Measurements from ENCODE around the gene ASF1B. TPM values are rescaled to one million over a fixed set of nuclear protein-coding genes. Genes with fewer than 3 reads are reported as not detected.

Gene ASF1B
- total and polyA plus RNA-seq, 2 donors (not counting 3 experiments of a cell fraction or from before 2014, with no cell fraction given): 39.1 to 42.4 TPM

- no peaks in the 10 kb centered on the region for H3K79me2 ChIP-seq (ENCODE audit: control insufficient read depth, insufficient read depth, low read length)
- no peaks in the 10 kb centered on the region for H3K4me1 ChIP-seq (ENCODE audit: control insufficient read depth, extremely low read depth, insufficient read depth, low read length)
- FAIRE-seq (no peak), DNase-seq (ENCODE audit: low read depth, low spot score) (no peak)
- H3K9me3 ChIP-seq (replicated peaks; ENCODE audit: control insufficient read depth, insufficient read depth, low read length): no peaks in the 10 kb centered on the region
- BruUV-seq (replicated peaks): no TSS peak
- H3K4me2 ChIP-seq (ENCODE audit: insufficient read depth, low read length): no peak overlapping the region
- intact Hi-C loops (cut with micrococcal nuclease) (no loop called here), dilution Hi-C loops (cut with MboI; ENCODE audit: extremely low pct_ligation_motif_present, low sequenced_read_pairs) (no loop called here)
- no peak for TF ChIP-seq EZH2 (IDR thresholded peaks at IDR 0.05; ENCODE audit: borderline replicate concordance, low read depth, low read length, severe bottlenecking)
- no peak for TF ChIP-seq POLR2A (IDR thresholded peaks at IDR 0.05; ENCODE audit: low read depth, low read length)
- TF ChIP-seq FOS (IDR thresholded peaks at IDR 0.05; ENCODE audit: borderline replicate concordance, insufficient read depth, low read length): no peak
- no peak for TF ChIP-seq JUN (IDR thresholded peaks at IDR 0.05; ENCODE audit: borderline replicate concordance, insufficient read depth, insufficient read length, low read depth)
- no peak for TF ChIP-seq MYC (IDR thresholded peaks at IDR 0.05; ENCODE audit: low read depth, low read length)
- no peak for TF ChIP-seq CTCF (IDR thresholded peaks at IDR 0.05; ENCODE audit: extremely low read depth in 1 of 2, insufficient read depth in 1 of 2, low read depth in 1 of 2, low read length in 2 of 2)
- TF ChIP-seq GATA2 (IDR thresholded peaks at IDR 0.05; ENCODE audit: insufficient read depth, insufficient read length, low read depth, low read length): no peak
- no peak for TF ChIP-seq POLR2AphosphoS5 (IDR thresholded peaks at IDR 0.05; ENCODE audit: insufficient read depth, low read depth, low read length)
- no peak for TF ChIP-seq MAX (IDR thresholded peaks at IDR 0.05; ENCODE audit: insufficient read depth, insufficient read length)
- H2AFZ ChIP-seq (ENCODE audit: low read depth, low read length): no peak overlapping the region
- no peaks in the 10 kb centered on the region for H3K9me1 ChIP-seq (replicated peaks; ENCODE audit: control insufficient read depth, extremely low read depth, insufficient read depth, low read length)
- H3K9ac ChIP-seq (replicated peaks; ENCODE audit: extremely low read depth, insufficient read depth, low read length): no peak overlapping the region
- no peaks in the 10 kb centered on the region for H3K27me3 ChIP-seq (ENCODE audit: control insufficient read depth in 2 of 2, insufficient read depth in 2 of 2, low read length in 2 of 2)
- no peaks in the 10 kb centered on the region for H4K20me1 ChIP-seq (replicated peaks; ENCODE audit: control insufficient read depth, extremely low read depth, insufficient read depth, low read length)
- ChIA-PET CTCF (no interaction called here), POLR2A (no interaction called here)
- no peaks in the 10 kb centered on the region for H3K36me3 ChIP-seq (ENCODE audit: control insufficient read depth in 2 of 2, extremely low read depth in 1 of 2, insufficient read depth in 2 of 2, low read length in 2 of 2)
- no peak overlapping the region for H3K4me3 ChIP-seq (replicated peaks in 1 of 3; ENCODE audit: insufficient read depth in 1 of 3, low read depth in 1 of 3, low read length in 3 of 3)
- H3K27ac ChIP-seq (ENCODE audit: insufficient read depth, low read depth, low read length): no peak overlapping the region
Observed at GRCh38 chr19:14182476-14182875, 46.1 kb upstream of the ASF1B start.
